Gastroesophageal sphincter (tissue), 3 donors: ENCODE measurements around the gene AACS.
"Not testable (repeated sequence)": the region's sequence is repeated elsewhere in the genome, so short reads cannot be mapped to it uniquely, and the experiment has no call there.

Source experiments
- CTCF ChIP-seq, 4 experiments: fragments of 200-600 bp in 2 of 4; fragments of 450-650 bp in 2 of 4; sonication (generic) in 1 of 4; IDR thresholded peaks; one replicate each; pipeline ENCODE4 v1.5.1; 2017 to 2019; ENCODE audit warnings: antibody characterized with exemption in 4 of 4, mild to moderate bottlenecking in 2 of 4, moderate library complexity in 2 of 4
- EP300 ChIP-seq: sonication (generic); formaldehyde crosslinking; IDR thresholded peaks from one replicate; pipeline ENCODE4 v1.6.1; 2017; ENCODE audit warnings: antibody characterized with exemption, mild to moderate bottlenecking
- POLR2A ChIP-seq, 2 donors: fragments of 450-650 bp; IDR thresholded peaks; one replicate each; pipeline ENCODE4 v1.6.1; 2017; ENCODE audit warnings: antibody characterized with exemption in 2 of 2, mild to moderate bottlenecking in 2 of 2, moderate library complexity in 1 of 2
- POLR2AphosphoS5 ChIP-seq: sonication (generic); formaldehyde crosslinking; IDR thresholded peaks from one replicate; pipeline ENCODE4 v1.6.1; 2017; ENCODE audit warnings: antibody characterized with exemption

- TF ChIP-seq CTCF (IDR thresholded peaks at IDR 0.05); POLR2A (IDR thresholded peaks at IDR 0.05); EP300; POLR2AphosphoS5: not testable (repeated sequence)
These were observed 33.8 kb upstream of the AACS start for GRCh38 chr12:125031471-125031870.
